B cell (primary cell): ENCODE data around the gene FAU. TPM values are rescaled to one million over a fixed set of nuclear protein-coding genes. Genes with fewer than 3 reads are reported as not detected.

Source experiments
- ATAC-seq: fragments of 200-7000 bp; cut with Tn5 transposase; one replicate; pipeline ENCODE4 v1.10.0; 2021; ENCODE audit warnings: low read depth, mild to moderate bottlenecking, moderate number of reproducible peaks, moderate library complexity
- CTCF ChIA-PET: fragments of 350-600 bp; sonication (Branson Sonifier 250); formaldehyde crosslinking; loops from one replicate; lab custom pipeline; 2021; ENCODE audit warnings: antibody characterized with exemption, inconsistent platforms; lab: Charles Lee
- POLR2A ChIA-PET: fragments of 350-600 bp; sonication (Branson Sonifier 250); formaldehyde crosslinking; loops from one replicate; lab custom pipeline; 2021; ENCODE audit warnings: antibody characterized with exemption; lab: Charles Lee
- DNase-seq: peaks from one replicate; pipeline ENCODE4 v3.0.0; 2013
- H2AFZ ChIP-seq: 2 replicates; pipeline ENCODE4 v1.6.1; 2012; ENCODE audit warnings: mild to moderate bottlenecking, low read depth, low read length; ENCODE audit not compliant: insufficient read depth, poor library complexity, severe bottlenecking
- H3K27ac ChIP-seq, 2 donors: 1 replicate in 1 of 2; 2 replicates in 1 of 2; pipeline ENCODE4 v1.5.1; 2012 to 2013; ENCODE audit warnings: low read length in 2 of 2, mild to moderate bottlenecking in 2 of 2, moderate library complexity in 1 of 2
- H3K27me3 ChIP-seq, 4 experiments: fragments of 200-600 bp in 1 of 4; sonication (generic) in 1 of 4; replicated peaks in 1 of 4; 1 replicate in 2 of 4; 2 replicates in 2 of 4; pipeline versions ENCODE4 v1.6.1 to v1.7.0; 2013 to 2016; ENCODE audit warnings: low read length in 3 of 4, mild to moderate bottlenecking in 2 of 4, mixed read lengths in 1 of 4, moderate library complexity in 1 of 4; ENCODE audit not compliant: insufficient read depth in 4 of 4, control insufficient read depth in 3 of 4; ENCODE audit errors: control extremely low read depth in 1 of 4
- H3K36me3 ChIP-seq, 2 experiments: replicated peaks in 1 of 2; 1 replicate in 1 of 2; 2 replicates in 1 of 2; pipeline versions ENCODE4 v1.6.1 to v1.7.1; 2013; ENCODE audit warnings: low read length in 1 of 2; ENCODE audit not compliant: insufficient read depth in 2 of 2, control insufficient read depth in 1 of 2; ENCODE audit errors: control extremely low read depth in 1 of 2, extremely low read depth in 1 of 2
- H3K4me1 ChIP-seq, 2 donors: fragments of 200-600 bp in 1 of 2; sonication (generic) in 1 of 2; 1 replicate in 1 of 2; 2 replicates in 1 of 2; pipeline versions ENCODE4 v1.5.1 to v1.6.1; 2013 to 2017; ENCODE audit warnings: low read length in 2 of 2; ENCODE audit not compliant: control insufficient read depth in 2 of 2, insufficient read depth in 2 of 2
- H3K4me2 ChIP-seq: replicated peaks from 2 replicates; pipeline ENCODE3; 2012; ENCODE audit warnings: mild to moderate bottlenecking, low read depth, low read length; ENCODE audit not compliant: poor library complexity, severe bottlenecking
- H3K4me3 ChIP-seq, 5 experiments: fragments of 200-600 bp in 1 of 5; sonication (generic) in 1 of 5; 1 replicate in 3 of 5; 2 replicates in 2 of 5; pipeline versions ENCODE4 v1.5.1 to v1.7.0; 2011 to 2016; ENCODE audit warnings: low read length in 4 of 5, mild to moderate bottlenecking in 4 of 5, low read depth in 2 of 5, control low read depth in 1 of 5, moderate library complexity in 1 of 5; ENCODE audit not compliant: insufficient read depth in 1 of 5; ENCODE audit errors: control extremely low read depth in 1 of 5, extremely low read depth in 1 of 5
- H3K79me2 ChIP-seq: fragments of 200-600 bp; sonication (generic); one replicate; pipeline ENCODE4 v1.6.0; 2016; ENCODE audit warnings: low read length; ENCODE audit not compliant: control insufficient read depth, insufficient read depth
- H3K9ac ChIP-seq: fragments of 200-600 bp; sonication (generic); 2 replicates; pipeline ENCODE4 v1.6.1; 2017; ENCODE audit warnings: mild to moderate bottlenecking, low read length, moderate library complexity
- H3K9me3 ChIP-seq, 3 donors: one replicate each; pipeline versions ENCODE4 v1.6.1 to v1.7.1; 2013; ENCODE audit warnings: low read length in 2 of 3; ENCODE audit not compliant: control insufficient read depth in 2 of 3, insufficient read depth in 1 of 3; ENCODE audit errors: control extremely low read depth in 1 of 3
- H4K20me1 ChIP-seq: 2 replicates; pipeline ENCODE4 v1.6.0; 2012; ENCODE audit warnings: mild to moderate bottlenecking, low read length; ENCODE audit not compliant: insufficient read depth, control insufficient read depth, poor library complexity, severe bottlenecking
- H3K27ac Mint-ChIP-seq: one replicate; pipeline ENCODE4 v1.8.0; 2021; ENCODE audit warnings: mixed read lengths
- H3K27me3 Mint-ChIP-seq: one replicate; pipeline ENCODE4 v1.8.0; 2021; ENCODE audit warnings: mixed read lengths
- H3K4me1 Mint-ChIP-seq: one replicate; pipeline ENCODE4 v1.8.0; 2021; ENCODE audit warnings: mixed read lengths
- H3K4me3 Mint-ChIP-seq: one replicate; pipeline ENCODE4 v1.8.0; 2021; ENCODE audit warnings: mixed read lengths
- H3K9me3 Mint-ChIP-seq: one replicate; pipeline ENCODE4 v1.8.0; 2022; ENCODE audit warnings: mixed read lengths; ENCODE audit not compliant: insufficient read depth
- EZH2 ChIP-seq: IDR thresholded peaks from 2 replicates; pipeline ENCODE4 v1.6.1; 2012; ENCODE audit warnings: borderline replicate concordance, low read depth, mild to moderate bottlenecking, moderate library complexity, low read length; ENCODE audit not compliant: insufficient read depth, poor library complexity, severe bottlenecking
- WGBS: methylation state at CpG from one replicate; pipeline ENCODE4 v1.1.5; 2013; ENCODE audit warnings: missing lambda C conversion rate; ENCODE audit not compliant: insufficient coverage; 5-methylcytosine and 5-hydroxymethylcytosine counted together
- intact Hi-C: fragments of 100-400 bp; cut with micrococcal nuclease; formaldehyde crosslinking; loops from one replicate; pipeline ENCODE4 v1.10.0; 2022
- polyA plus RNA-seq: library from polyadenylated mRNA; depleted of rRNA; stranded (reverse); fragments of >200 nt; gene quantifications from 2 replicates; pipeline ENCODE4 v1.2.3, GENCODE V29; 2012
- total RNA-seq, 2 donors: library from RNA; stranded (reverse); fragments of 120-200 nt in 1 of 2; gene quantifications; 1 replicate in 1 of 2; 2 replicates in 1 of 2; pipeline versions ENCODE4 v1.2.3 to v1.2.4, GENCODE V29; 2013 to 2022
- TF ChIP-seq, protein P1 (sequence below): fragments of 200-600 bp; IDR thresholded peaks from one replicate; pipeline ENCODE4 v1.8.0; 2022; ENCODE audit warnings: antibody characterized with exemption, mild to moderate bottlenecking

Gene FAU
- total and polyA plus RNA-seq, 2 donors (not counting 1 experiment from before 2014, with no cell fraction given), result 1,318 to 1,559 TPM

DNA sequence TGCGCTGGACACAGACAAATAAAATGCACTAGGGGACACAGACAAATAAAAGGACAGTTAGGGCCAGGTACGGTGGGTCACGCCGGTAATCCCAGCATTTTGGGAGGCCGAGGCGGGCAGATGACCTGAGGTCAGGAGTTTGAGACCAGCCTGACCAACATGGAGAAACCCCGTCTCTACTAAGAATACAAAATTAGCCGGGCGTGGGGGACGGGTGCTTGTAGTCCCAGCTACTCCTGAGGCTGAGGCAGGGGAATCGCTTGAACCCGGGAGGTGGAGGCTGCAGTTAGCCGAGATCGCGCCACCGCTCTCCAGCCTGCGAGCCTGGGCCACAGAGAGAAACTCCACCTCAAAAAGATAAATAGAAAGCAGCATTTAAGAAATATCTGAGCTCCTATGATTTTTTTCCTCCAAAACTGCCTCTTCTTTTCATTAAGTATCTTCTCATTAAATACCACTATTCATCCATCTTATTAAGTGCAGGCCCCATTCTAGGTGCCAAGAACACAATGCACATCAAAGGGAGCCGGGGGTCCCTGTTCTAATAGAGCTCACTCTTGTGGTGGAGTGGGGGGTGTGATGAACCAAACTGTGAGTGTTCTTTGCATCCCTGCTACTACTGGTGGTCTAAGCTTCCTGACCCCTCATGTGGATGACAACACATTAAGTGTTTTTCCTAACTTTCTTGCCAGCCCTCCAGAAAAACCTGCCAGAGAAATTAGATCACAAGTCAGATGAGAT lies 3.7 kb downstream of the FAU start:
- Histone ChIP-seq H3K9me3 (no peaks in the 10 kb centered on the region), H3K9ac (no peak overlapping the region), H3K27ac (peak overlapping the region; percentile 32 to 96), H3K4me1 (peaks cover 39 to 61% of the 10 kb centered on the region in 2 donors), H3K4me2 (no peak overlapping the region), H2AFZ (no peak overlapping the region), H4K20me1 (peaks cover 31% of the 10 kb centered on the region), H3K4me3 (no peak overlapping the region), H3K36me3 (peaks cover 0 to 42% of the 10 kb centered on the region in 2 experiments), H3K79me2 (peaks cover 84% of the 10 kb centered on the region), H3K27me3 (no peaks in the 10 kb centered on the region)
- no peak for TF ChIP-seq EZH2
- TF ChIP-seq, protein P1, sequence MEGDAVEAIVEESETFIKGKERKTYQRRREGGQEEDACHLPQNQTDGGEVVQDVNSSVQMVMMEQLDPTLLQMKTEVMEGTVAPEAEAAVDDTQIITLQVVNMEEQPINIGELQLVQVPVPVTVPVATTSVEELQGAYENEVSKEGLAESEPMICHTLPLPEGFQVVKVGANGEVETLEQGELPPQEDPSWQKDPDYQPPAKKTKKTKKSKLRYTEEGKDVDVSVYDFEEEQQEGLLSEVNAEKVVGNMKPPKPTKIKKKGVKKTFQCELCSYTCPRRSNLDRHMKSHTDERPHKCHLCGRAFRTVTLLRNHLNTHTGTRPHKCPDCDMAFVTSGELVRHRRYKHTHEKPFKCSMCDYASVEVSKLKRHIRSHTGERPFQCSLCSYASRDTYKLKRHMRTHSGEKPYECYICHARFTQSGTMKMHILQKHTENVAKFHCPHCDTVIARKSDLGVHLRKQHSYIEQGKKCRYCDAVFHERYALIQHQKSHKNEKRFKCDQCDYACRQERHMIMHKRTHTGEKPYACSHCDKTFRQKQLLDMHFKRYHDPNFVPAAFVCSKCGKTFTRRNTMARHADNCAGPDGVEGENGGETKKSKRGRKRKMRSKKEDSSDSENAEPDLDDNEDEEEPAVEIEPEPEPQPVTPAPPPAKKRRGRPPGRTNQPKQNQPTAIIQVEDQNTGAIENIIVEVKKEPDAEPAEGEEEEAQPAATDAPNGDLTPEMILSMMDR, result peak; percentile 62
- H3K27me3 Mint-ChIP-seq, result no peaks in the 10 kb centered on the region
- POLR2A ChIA-PET, result interaction anchor here (0.5 to 7.3 kb wide), 12 partner anchors 10 to 884 kb away, joined by 3 to 160 read pairs (median 4); partner anchors contain the start of genes ARL2, CAPN1, MUS81 and POLA2
- CTCF ChIA-PET, result interaction anchor here (0.8 to 5.0 kb wide), 13 partner anchors 8 to 429 kb away, joined by 3 to 47 read pairs (median 17); partner anchors contain the start of genes ARL2, CAPN1, CDC42BPG and SPDYC
- DNase-seq (peak; percentile 23), ATAC-seq (no peak)
- intact Hi-C loops, result loop anchor here (5.0 to 10.0 kb wide), 4 partner anchors 203 to 497 kb away; partner anchors contain the start of genes ATG2A, MAP3K11, PCNX3 and SF1
- H3K4me1 Mint-ChIP-seq, result peaks cover 67% of the 10 kb centered on the region
- H3K27ac Mint-ChIP-seq, result peak overlapping the region; percentile 91
- WGBS, result 89% methylated on average over 5 of the region's 18 CpGs
- H3K4me3 Mint-ChIP-seq, result peak overlapping the region; percentile 91
- no peaks in the 10 kb centered on the region for H3K9me3 Mint-ChIP-seq
